GM19099 (cell line): ENCODE results near the gene GPC6.

Experiments
- POLR2A ChIP-seq: IDR thresholded peaks from 3 replicates; pipeline ENCODE4 v1.6.1; 2011; ENCODE audit warnings: low read depth; ENCODE audit not compliant: insufficient read length; ENCODE audit errors: extremely low read depth

Gene GPC6

GRCh38 chr13:93318534-93319254, 92.1 kb downstream of the GPC6 start:
- no peak for TF ChIP-seq POLR2A

GRCh38 chr13:93320942-93321341, 94.3 kb downstream of the GPC6 start:
- no peak for TF ChIP-seq POLR2A

GRCh38 chr13:93325303-93326233, 99.0 kb downstream of the GPC6 start:
- TF ChIP-seq POLR2A = no peak

- TF ChIP-seq POLR2A = no peak
Observed at GRCh38 chr13:93326234-93326811, 99.7 kb downstream of the GPC6 start.

GRCh38 chr13:93328943-93329342, 102.3 kb downstream of the GPC6 start:
- TF ChIP-seq POLR2A = no peak

GRCh38 chr13:93336728-93337127, 110.1 kb downstream of the GPC6 start:
- no peak for TF ChIP-seq POLR2A

- no peak for TF ChIP-seq POLR2A
Observed at GRCh38 chr13:93338030-93338429, 111.4 kb downstream of the GPC6 start.

GRCh38 chr13:93338906-93339305, 112.3 kb downstream of the GPC6 start:
- no peak for TF ChIP-seq POLR2A

GRCh38 chr13:93339550-93339949, 112.9 kb downstream of the GPC6 start:
- no peak for TF ChIP-seq POLR2A

GRCh38 chr13:93341517-93341916, 114.9 kb downstream of the GPC6 start:
- TF ChIP-seq POLR2A = no peak

- TF ChIP-seq POLR2A = no peak
Observed at GRCh38 chr13:93343097-93343496, 116.5 kb downstream of the GPC6 start.

- TF ChIP-seq POLR2A = no peak
Observed at GRCh38 chr13:93344048-93344705, 117.6 kb downstream of the GPC6 start.

GRCh38 chr13:93345024-93345423, 118.4 kb downstream of the GPC6 start:
- TF ChIP-seq POLR2A = no peak

GRCh38 chr13:93345770-93346169, 119.2 kb downstream of the GPC6 start:
- TF ChIP-seq POLR2A = no peak

GRCh38 chr13:93352616-93353015, 126.0 kb downstream of the GPC6 start:
- TF ChIP-seq POLR2A = no peak
